ENCODE data around the gene XPO5.

- TF ChIP-seq POLR2A (IDR thresholded peaks at IDR 0.05) (no peak), POLR2AphosphoS5 (IDR thresholded peaks at IDR 0.05) (no peak)
- TF ChIP-seq, protein P1, sequence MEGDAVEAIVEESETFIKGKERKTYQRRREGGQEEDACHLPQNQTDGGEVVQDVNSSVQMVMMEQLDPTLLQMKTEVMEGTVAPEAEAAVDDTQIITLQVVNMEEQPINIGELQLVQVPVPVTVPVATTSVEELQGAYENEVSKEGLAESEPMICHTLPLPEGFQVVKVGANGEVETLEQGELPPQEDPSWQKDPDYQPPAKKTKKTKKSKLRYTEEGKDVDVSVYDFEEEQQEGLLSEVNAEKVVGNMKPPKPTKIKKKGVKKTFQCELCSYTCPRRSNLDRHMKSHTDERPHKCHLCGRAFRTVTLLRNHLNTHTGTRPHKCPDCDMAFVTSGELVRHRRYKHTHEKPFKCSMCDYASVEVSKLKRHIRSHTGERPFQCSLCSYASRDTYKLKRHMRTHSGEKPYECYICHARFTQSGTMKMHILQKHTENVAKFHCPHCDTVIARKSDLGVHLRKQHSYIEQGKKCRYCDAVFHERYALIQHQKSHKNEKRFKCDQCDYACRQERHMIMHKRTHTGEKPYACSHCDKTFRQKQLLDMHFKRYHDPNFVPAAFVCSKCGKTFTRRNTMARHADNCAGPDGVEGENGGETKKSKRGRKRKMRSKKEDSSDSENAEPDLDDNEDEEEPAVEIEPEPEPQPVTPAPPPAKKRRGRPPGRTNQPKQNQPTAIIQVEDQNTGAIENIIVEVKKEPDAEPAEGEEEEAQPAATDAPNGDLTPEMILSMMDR (IDR thresholded peaks at IDR 0.05), result no peak
Observed at GRCh38 chr6:43481591-43482236, 94.1 kb downstream of the XPO5 start.

All from suprapubic skin (tissue), 4 donors.